ENCODE results near the gene TTLL11.

The TTLL11 gene

GRCh38 chr9:122122903-122123632, 30.0 kb upstream of the TTLL11 start:
- peak; percentile 64 for ATAC-seq
- 0 out of 2 replicates have a peak, but pooled peaks have one; percentile 48 for TF ChIP-seq TSHZ2 (CRISPR knock-in tag; IDR thresholded peaks at IDR 0.05)
- no peak for TF ChIP-seq ZFP3 (CRISPR knock-in tag; IDR thresholded peaks at IDR 0.05)
- no peak for TF ChIP-seq ZNF8 (CRISPR knock-in tag; IDR thresholded peaks at IDR 0.05)
- TF ChIP-seq ISL1 (CRISPR knock-in tag; IDR thresholded peaks at IDR 0.05) = no peak
- TF ChIP-seq ZNF70 (CRISPR knock-in tag; IDR thresholded peaks at IDR 0.05) = peak; percentile 89

- TF ChIP-seq TSHZ2 (CRISPR knock-in tag; IDR thresholded peaks at IDR 0.05) (no peak), ZFP3 (CRISPR knock-in tag; IDR thresholded peaks at IDR 0.05) (no peak), CSDC2 (CRISPR knock-in tag; IDR thresholded peaks at IDR 0.05) (no peak), TOX (CRISPR knock-in tag; IDR thresholded peaks at IDR 0.05; ENCODE audit: borderline replicate concordance) (no peak), ZNF70 (CRISPR knock-in tag; IDR thresholded peaks at IDR 0.05) (no peak), ARNTL (CRISPR knock-in tag; IDR thresholded peaks at IDR 0.05; ENCODE audit: borderline replicate concordance, low read depth) (no peak), OSR1 (CRISPR knock-in tag; IDR thresholded peaks at IDR 0.05) (no peak), ISL1 (CRISPR knock-in tag; IDR thresholded peaks at IDR 0.05) (no peak), GLIS3 (CRISPR knock-in tag; IDR thresholded peaks at IDR 0.05) (no peak), SNAI2 (CRISPR knock-in tag; IDR thresholded peaks at IDR 0.05) (no peak), ESRRG (CRISPR knock-in tag; IDR thresholded peaks at IDR 0.05) (no peak), ZC3H10 (CRISPR knock-in tag; IDR thresholded peaks at IDR 0.05) (no peak), BACH2 (CRISPR knock-in tag; IDR thresholded peaks at IDR 0.05; ENCODE audit: borderline replicate concordance) (no peak), ZNF8 (CRISPR knock-in tag; IDR thresholded peaks at IDR 0.05) (no peak), ZFP30 (CRISPR knock-in tag; IDR thresholded peaks at IDR 0.05) (no peak)
- TF ChIP-seq, protein P1, sequence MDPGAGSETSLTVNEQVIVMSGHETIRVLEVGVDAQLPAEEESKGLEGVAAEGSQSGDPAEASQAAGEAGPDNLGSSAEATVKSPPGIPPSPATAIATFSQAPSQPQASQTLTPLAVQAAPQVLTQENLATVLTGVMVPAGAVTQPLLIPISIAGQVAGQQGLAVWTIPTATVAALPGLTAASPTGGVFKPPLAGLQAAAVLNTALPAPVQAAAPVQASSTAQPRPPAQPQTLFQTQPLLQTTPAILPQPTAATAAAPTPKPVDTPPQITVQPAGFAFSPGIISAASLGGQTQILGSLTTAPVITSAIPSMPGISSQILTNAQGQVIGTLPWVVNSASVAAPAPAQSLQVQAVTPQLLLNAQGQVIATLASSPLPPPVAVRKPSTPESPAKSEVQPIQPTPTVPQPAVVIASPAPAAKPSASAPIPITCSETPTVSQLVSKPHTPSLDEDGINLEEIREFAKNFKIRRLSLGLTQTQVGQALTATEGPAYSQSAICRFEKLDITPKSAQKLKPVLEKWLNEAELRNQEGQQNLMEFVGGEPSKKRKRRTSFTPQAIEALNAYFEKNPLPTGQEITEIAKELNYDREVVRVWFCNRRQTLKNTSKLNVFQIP (CRISPR knock-in tag; IDR thresholded peaks at IDR 0.05; ENCODE audit: borderline replicate concordance, low read depth) = no peak
- TF ChIP-seq, protein P2, sequence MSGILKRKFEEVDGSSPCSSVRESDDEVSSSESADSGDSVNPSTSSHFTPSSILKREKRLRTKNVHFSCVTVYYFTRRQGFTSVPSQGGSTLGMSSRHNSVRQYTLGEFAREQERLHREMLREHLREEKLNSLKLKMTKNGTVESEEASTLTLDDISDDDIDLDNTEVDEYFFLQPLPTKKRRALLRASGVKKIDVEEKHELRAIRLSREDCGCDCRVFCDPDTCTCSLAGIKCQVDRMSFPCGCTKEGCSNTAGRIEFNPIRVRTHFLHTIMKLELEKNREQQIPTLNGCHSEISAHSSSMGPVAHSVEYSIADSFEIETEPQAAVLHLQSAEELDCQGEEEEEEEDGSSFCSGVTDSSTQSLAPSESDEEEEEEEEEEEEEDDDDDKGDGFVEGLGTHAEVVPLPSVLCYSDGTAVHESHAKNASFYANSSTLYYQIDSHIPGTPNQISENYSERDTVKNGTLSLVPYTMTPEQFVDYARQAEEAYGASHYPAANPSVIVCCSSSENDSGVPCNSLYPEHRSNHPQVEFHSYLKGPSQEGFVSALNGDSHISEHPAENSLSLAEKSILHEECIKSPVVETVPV (CRISPR knock-in tag; IDR thresholded peaks at IDR 0.05) = no peak
- no peak for ATAC-seq
Observed at GRCh38 chr9:122122468-122122867, 29.4 kb upstream of the TTLL11 start.

DNA sequence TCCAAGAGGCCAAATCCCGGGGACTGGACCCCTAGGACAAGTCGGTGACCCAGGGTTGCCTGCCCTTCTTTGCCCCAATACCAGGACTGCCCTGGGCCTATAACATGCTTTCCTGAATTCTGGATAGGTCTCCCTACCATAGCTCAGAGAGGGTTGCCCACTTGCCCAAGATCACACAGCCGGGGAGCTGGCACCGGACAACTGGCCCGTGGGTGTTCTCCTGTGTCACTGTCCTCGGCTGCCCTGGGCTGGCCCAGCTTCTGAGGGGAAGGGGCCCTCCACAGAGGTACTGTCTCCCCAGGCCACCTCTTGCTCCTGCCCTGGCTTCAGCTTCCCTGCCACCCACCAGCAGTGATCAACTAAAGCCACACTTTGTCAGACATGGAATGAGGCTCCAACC, 28.8 kb upstream of the TTLL11 start:
- TF ChIP-seq RARB (CRISPR knock-in tag; IDR thresholded peaks at IDR 0.05) (no peak), ZNF70 (CRISPR knock-in tag; IDR thresholded peaks at IDR 0.05) (no peak), ESRRG (CRISPR knock-in tag; IDR thresholded peaks at IDR 0.05) (no peak), ZFP30 (CRISPR knock-in tag; IDR thresholded peaks at IDR 0.05) (no peak), TOX (CRISPR knock-in tag; IDR thresholded peaks at IDR 0.05; ENCODE audit: borderline replicate concordance) (no peak), PPARA (CRISPR knock-in tag; IDR thresholded peaks at IDR 0.05; ENCODE audit: borderline replicate concordance) (no peak), ZFP3 (CRISPR knock-in tag; IDR thresholded peaks at IDR 0.05) (no peak), BACH2 (CRISPR knock-in tag; IDR thresholded peaks at IDR 0.05; ENCODE audit: borderline replicate concordance) (no peak), GLIS3 (CRISPR knock-in tag; IDR thresholded peaks at IDR 0.05) (no peak), OSR1 (CRISPR knock-in tag; IDR thresholded peaks at IDR 0.05) (no peak), TCF4 (CRISPR knock-in tag; IDR thresholded peaks at IDR 0.05; ENCODE audit: borderline replicate concordance) (no peak)
- TF ChIP-seq, protein P3, sequence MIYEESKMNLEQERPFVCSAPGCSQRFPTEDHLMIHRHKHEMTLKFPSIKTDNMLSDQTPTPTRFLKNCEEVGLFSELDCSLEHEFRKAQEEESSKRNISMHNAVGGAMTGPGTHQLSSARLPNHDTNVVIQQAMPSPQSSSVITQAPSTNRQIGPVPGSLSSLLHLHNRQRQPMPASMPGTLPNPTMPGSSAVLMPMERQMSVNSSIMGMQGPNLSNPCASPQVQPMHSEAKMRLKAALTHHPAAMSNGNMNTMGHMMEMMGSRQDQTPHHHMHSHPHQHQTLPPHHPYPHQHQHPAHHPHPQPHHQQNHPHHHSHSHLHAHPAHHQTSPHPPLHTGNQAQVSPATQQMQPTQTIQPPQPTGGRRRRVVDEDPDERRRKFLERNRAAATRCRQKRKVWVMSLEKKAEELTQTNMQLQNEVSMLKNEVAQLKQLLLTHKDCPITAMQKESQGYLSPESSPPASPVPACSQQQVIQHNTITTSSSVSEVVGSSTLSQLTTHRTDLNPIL (CRISPR knock-in tag; IDR thresholded peaks at IDR 0.05; ENCODE audit: low read depth) = no peak
- TF ChIP-seq, protein P2 (CRISPR knock-in tag; IDR thresholded peaks at IDR 0.05) = no peak
- TF ChIP-seq, protein P4, sequence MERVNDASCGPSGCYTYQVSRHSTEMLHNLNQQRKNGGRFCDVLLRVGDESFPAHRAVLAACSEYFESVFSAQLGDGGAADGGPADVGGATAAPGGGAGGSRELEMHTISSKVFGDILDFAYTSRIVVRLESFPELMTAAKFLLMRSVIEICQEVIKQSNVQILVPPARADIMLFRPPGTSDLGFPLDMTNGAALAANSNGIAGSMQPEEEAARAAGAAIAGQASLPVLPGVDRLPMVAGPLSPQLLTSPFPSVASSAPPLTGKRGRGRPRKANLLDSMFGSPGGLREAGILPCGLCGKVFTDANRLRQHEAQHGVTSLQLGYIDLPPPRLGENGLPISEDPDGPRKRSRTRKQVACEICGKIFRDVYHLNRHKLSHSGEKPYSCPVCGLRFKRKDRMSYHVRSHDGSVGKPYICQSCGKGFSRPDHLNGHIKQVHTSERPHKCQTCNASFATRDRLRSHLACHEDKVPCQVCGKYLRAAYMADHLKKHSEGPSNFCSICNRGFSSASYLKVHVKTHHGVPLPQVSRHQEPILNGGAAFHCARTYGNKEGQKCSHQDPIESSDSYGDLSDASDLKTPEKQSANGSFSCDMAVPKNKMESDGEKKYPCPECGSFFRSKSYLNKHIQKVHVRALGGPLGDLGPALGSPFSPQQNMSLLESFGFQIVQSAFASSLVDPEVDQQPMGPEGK (CRISPR knock-in tag; IDR thresholded peaks at IDR 0.05; ENCODE audit: borderline replicate concordance) = no peak
- no peak for ATAC-seq

Data from SK-N-SH treated with all-trans-retinoic acid at 6 μM for 48 hours (cell line).